ENCODE results near the gene VPS45. TPM values are rescaled to one million over a fixed set of nuclear protein-coding genes. Genes with fewer than 3 reads are reported as not detected.
A peak's percentile ranks its signal among the peaks of the same experiment; 100 is the strongest.

Gene VPS45
- total and polyA plus RNA-seq, 4 donors, result 7.7 to 24.2 (median 14.1) TPM

GRCh38 chr1:150065184-150065871 lies 2.2 kb upstream of the VPS45 start:
- no peak for DNase-seq (ENCODE audit: low spot score)
- 79% methylated on average over 5 of the region's 5 CpGs for WGBS
- Histone ChIP-seq H3K27me3 (ENCODE audit: control insufficient read depth in 4 of 4, insufficient read depth in 4 of 4, low read length in 3 of 4) (no peaks in the 10 kb centered on the region), H3K9ac (ENCODE audit: low read depth in 1 of 2, low read length in 2 of 2) (no peak overlapping the region), H3K36me3 (ENCODE audit: control insufficient read depth in 4 of 4, insufficient read depth in 3 of 4, low read depth in 1 of 4, low read length in 3 of 4) (peaks cover 0 to 3% (median 3%) of the 10 kb centered on the region in 4 donors), H3K4me1 (ENCODE audit: control insufficient read depth in 4 of 4, insufficient read depth in 4 of 4, low read length in 3 of 4) (peaks cover 0 to 12% (median 6%) of the 10 kb centered on the region in 4 donors), H3K4me3 (ENCODE audit: low read depth in 1 of 3, low read length in 3 of 3) (no peak overlapping the region), H3K9me3 (ENCODE audit: control insufficient read depth in 4 of 4, low read length in 3 of 4) (no peaks in the 10 kb centered on the region), H3K27ac (ENCODE audit: low read depth in 1 of 2, low read length in 2 of 2) (no peak overlapping the region)
- TF ChIP-seq ZBTB33 (IDR thresholded peaks at IDR 0.05) (no peak), MAX (IDR thresholded peaks at IDR 0.05) (no peak), HNF4G (IDR thresholded peaks at IDR 0.05) (no peak), GABPA (IDR thresholded peaks at IDR 0.05 in 1 of 2, conservative IDR thresholded peaks at IDR 0.05 in 1 of 2) (no peak)

- Histone ChIP-seq H3K4me3 (ENCODE audit: low read depth in 1 of 3, low read length in 3 of 3) (peak overlapping the region in 2 of 3 donors; percentile 65 to 84), H3K27me3 (ENCODE audit: control insufficient read depth in 4 of 4, insufficient read depth in 4 of 4, low read length in 3 of 4) (no peaks in the 10 kb centered on the region), H3K9ac (ENCODE audit: low read depth in 1 of 2, low read length in 2 of 2) (peak overlapping the region; percentile 87 to 94), H3K27ac (ENCODE audit: low read depth in 1 of 2, low read length in 2 of 2) (peak overlapping the region; percentile 97 to 98), H3K9me3 (ENCODE audit: control insufficient read depth in 4 of 4, low read length in 3 of 4) (no peaks in the 10 kb centered on the region), H3K36me3 (ENCODE audit: control insufficient read depth in 4 of 4, insufficient read depth in 3 of 4, low read depth in 1 of 4, low read length in 3 of 4) (peaks cover 0 to 3% (median 3%) of the 10 kb centered on the region in 4 donors), H3K4me1 (ENCODE audit: control insufficient read depth in 4 of 4, insufficient read depth in 4 of 4, low read length in 3 of 4) (peaks cover 0 to 12% (median 6%) of the 10 kb centered on the region in 4 donors)
- DNase-seq (ENCODE audit: low spot score), result no peak
- no peak for TF ChIP-seq EGR1 (IDR thresholded peaks at IDR 0.05; ENCODE audit: low read depth in 2 of 2)
- TF ChIP-seq JUND (IDR thresholded peaks at IDR 0.05), result no peak
Observed at GRCh38 chr1:150066328-150066727, 1.2 kb upstream of the VPS45 start.

GRCh38 chr1:150066838-150067183 lies 765 bp upstream of the VPS45 start:
- Histone ChIP-seq H3K9ac (ENCODE audit: low read depth in 1 of 2, low read length in 2 of 2) (peak overlapping the region; percentile 87 to 94), H3K4me1 (ENCODE audit: control insufficient read depth in 4 of 4, insufficient read depth in 4 of 4, low read length in 3 of 4) (peaks cover 0 to 12% (median 6%) of the 10 kb centered on the region in 4 donors), H3K4me3 (ENCODE audit: low read depth in 1 of 3, low read length in 3 of 3) (peak overlapping the region; percentile 65 to 88 (median 84)), H3K27me3 (ENCODE audit: control insufficient read depth in 4 of 4, insufficient read depth in 4 of 4, low read length in 3 of 4) (no peaks in the 10 kb centered on the region), H3K9me3 (ENCODE audit: control insufficient read depth in 4 of 4, low read length in 3 of 4) (no peaks in the 10 kb centered on the region), H3K27ac (ENCODE audit: low read depth in 1 of 2, low read length in 2 of 2) (peak overlapping the region; percentile 97 to 98), H3K36me3 (ENCODE audit: control insufficient read depth in 4 of 4, insufficient read depth in 3 of 4, low read depth in 1 of 4, low read length in 3 of 4) (peaks cover 0 to 3% (median 3%) of the 10 kb centered on the region in 4 donors)
- under 1% methylated on average over 18 of the region's 18 CpGs for WGBS
- DNase-seq (ENCODE audit: low spot score), result no peak
- TF ChIP-seq TAF1 (conservative IDR thresholded peaks at IDR 0.05) (no peak), JUND (IDR thresholded peaks at IDR 0.05) (no peak), FOXA1 (IDR thresholded peaks at IDR 0.05) (no peak), HNF4A (conservative IDR thresholded peaks at IDR 0.05) (no peak)

GRCh38 chr1:150068109-150068435 lies 496 bp downstream of the VPS45 start:
- Histone ChIP-seq H3K9ac (ENCODE audit: low read depth in 1 of 2, low read length in 2 of 2) (peak overlapping the region; percentile 65 to 87), H3K4me1 (ENCODE audit: control insufficient read depth in 4 of 4, insufficient read depth in 4 of 4, low read length in 3 of 4) (peaks cover 0 to 12% (median 6%) of the 10 kb centered on the region in 4 donors), H3K4me3 (ENCODE audit: low read depth in 1 of 3, low read length in 3 of 3) (peak overlapping the region; percentile 65 to 88 (median 84)), H3K36me3 (ENCODE audit: control insufficient read depth in 4 of 4, insufficient read depth in 3 of 4, low read depth in 1 of 4, low read length in 3 of 4) (peaks cover 0 to 6% (median 4%) of the 10 kb centered on the region in 4 donors), H3K27me3 (ENCODE audit: control insufficient read depth in 4 of 4, insufficient read depth in 4 of 4, low read length in 3 of 4) (no peaks in the 10 kb centered on the region), H3K9me3 (ENCODE audit: control insufficient read depth in 4 of 4, low read length in 3 of 4) (no peaks in the 10 kb centered on the region), H3K27ac (ENCODE audit: low read depth in 1 of 2, low read length in 2 of 2) (peak overlapping the region; percentile 97 to 98)
- no peak for DNase-seq (ENCODE audit: low spot score)
- WGBS, result 8% methylated on average over 2 of the region's 2 CpGs
- TF ChIP-seq JUND (IDR thresholded peaks at IDR 0.05) (no peak), RAD21 (IDR thresholded peaks at IDR 0.05) (no peak), FOXA1 (IDR thresholded peaks at IDR 0.05) (no peak), GABPA (IDR thresholded peaks at IDR 0.05 in 1 of 2, conservative IDR thresholded peaks at IDR 0.05 in 1 of 2) (no peak), ZBTB33 (IDR thresholded peaks at IDR 0.05) (no peak), MAX (IDR thresholded peaks at IDR 0.05) (no peak), TAF1 (conservative IDR thresholded peaks at IDR 0.05) (no peak), HNF4A (conservative IDR thresholded peaks at IDR 0.05) (no peak), REST (IDR thresholded peaks at IDR 0.05) (no peak), HNF4G (IDR thresholded peaks at IDR 0.05) (no peak), EGR1 (IDR thresholded peaks at IDR 0.05; ENCODE audit: low read depth in 2 of 2) (no peak), FOXA2 (IDR thresholded peaks at IDR 0.05) (no peak), SP1 (IDR thresholded peaks at IDR 0.05) (no peak)
